Hepatic stellate cell (primary cell): ENCODE measurements around the gene C1orf216.
"Not testable (repeated sequence)": the region's sequence is repeated elsewhere in the genome, so short reads cannot be mapped to it uniquely, and the experiment has no call there.

Experiments
- DNase-seq: peaks from one replicate; pipeline ENCODE4 v3.0.0; 2011; ENCODE audit warnings: low spot score

C1orf216 gene, protein sequence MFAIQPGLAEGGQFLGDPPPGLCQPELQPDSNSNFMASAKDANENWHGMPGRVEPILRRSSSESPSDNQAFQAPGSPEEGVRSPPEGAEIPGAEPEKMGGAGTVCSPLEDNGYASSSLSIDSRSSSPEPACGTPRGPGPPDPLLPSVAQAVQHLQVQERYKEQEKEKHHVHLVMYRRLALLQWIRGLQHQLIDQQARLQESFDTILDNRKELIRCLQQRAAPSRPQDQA

DNA sequence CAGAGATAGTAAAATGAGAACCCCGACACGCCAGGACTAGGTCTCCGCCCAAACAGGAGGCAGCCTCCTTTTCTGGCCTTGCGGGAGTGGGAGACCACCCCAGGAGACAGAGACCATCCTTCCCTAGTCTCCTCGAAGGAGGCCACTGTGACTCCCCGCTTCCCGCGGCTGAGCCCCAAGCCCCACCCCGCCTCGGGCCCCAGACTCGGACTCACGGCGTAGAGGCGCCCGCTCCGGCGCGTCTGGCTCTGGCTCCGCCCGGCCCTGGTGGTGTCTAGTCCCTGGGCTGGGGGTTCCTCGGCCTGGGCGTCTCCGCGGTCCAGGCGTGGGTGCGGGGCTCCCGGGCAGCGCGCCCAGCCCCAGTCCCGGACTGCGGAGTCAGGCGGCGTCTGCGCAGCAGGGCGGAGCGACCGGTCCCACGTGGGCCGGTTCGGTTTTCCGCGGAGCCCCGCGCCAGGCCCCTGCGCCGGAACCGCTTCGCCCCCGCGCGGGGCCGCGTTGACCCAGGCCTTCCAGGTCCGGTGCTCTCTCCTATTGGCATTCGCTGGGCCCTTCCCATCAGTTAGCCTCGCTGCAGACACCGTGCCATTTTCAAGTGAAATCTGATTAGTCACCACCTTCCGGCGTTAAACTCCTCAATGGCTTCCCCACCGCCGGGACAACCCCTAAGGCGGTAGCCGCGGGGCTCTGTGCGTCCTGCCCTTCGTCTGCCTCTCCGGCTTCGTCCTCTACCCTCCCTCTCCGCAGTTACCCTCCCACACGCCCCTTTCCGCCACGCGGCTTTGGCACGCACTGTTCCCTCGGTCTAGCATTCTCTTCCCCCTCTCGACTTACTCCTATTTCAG is at the start of gene C1orf216:
TSS of gene C1orf216 (minus strand) at position 393 of the 845 bp plus-strand sequence. CDS start 2,563 bp downstream, outside the sequence.
- peak; percentile 80 for DNase-seq

DNA sequence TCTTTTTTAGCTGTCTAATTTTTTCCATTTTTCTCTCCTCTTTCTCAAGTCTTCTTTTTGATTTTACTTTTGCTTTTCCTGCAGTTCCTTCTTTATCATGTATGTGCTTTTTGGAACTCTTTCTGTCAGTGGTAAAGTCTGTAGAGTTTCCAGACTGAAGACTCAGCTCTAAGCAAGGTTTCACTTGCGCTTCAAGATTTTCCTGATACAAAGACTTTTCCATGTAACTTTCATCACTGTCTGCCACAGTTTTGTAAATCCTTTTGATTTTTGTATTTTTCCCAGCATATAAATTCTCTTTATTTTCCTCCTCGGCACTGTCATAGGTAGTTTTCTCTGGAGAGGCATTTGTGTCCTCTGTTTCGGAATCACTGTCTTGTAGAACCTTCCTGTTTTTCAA is 45.6 kb upstream of the C1orf216 start:
- DNase-seq, result no peak

DNA sequence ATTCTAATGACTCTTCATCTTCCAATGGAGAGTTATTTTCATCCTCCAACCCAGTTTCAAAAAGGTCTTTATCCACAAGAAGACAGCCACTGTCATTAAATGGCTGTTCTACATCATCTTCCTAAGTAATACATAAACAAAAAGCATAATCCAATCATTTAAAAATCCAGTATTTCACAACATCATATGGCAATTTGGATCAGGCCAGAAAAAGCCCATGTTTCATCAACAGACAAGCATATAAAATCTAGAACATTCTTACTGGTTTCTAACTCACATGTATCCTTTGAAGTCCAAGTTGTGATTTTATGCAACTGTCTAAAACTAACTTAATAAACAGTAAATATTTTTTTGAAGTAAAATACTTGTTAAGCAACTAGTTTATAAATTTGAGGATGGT is 44.5 kb upstream of the C1orf216 start:
- no peak for DNase-seq

DNA sequence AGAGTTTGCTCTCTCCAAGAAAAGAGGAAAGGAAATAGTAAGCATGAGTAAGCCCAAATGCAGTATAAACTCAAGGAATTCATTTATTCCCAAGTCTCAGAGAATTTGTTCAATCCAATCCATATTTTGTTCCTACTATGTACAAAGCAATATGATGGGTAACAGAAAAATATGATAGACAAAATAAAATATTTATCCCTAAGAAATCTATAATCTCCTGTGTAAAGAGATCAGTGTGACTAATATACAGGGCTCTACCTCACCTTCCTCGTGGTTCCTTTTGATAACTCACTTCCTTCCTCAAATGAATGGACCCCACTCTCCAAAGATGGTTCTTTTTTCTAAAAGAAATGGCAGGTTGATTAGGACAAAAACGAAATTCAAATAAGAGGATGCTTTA is 43.5 kb upstream of the C1orf216 start:
- DNase-seq, result no peak

DNA sequence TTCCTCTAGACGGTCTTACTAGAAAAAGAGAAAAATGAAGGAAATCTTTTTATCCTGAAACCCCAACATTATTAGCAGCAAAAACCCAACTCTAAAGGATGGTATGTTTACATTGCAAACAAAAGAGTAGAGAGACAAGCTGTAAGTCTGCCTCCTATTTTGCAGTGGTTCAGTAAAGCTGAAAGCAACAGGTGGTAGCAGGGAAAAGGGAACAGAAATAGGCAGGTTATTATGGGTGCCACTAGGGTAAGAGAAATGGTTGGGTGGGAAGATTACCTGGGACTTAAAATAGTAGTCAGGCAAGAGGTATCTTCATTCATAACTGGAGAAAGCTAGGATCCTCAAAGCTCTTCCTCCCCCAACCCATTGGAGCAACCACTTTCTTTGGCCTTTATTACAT is 37.4 kb upstream of the C1orf216 start:
- no peak for DNase-seq

DNA sequence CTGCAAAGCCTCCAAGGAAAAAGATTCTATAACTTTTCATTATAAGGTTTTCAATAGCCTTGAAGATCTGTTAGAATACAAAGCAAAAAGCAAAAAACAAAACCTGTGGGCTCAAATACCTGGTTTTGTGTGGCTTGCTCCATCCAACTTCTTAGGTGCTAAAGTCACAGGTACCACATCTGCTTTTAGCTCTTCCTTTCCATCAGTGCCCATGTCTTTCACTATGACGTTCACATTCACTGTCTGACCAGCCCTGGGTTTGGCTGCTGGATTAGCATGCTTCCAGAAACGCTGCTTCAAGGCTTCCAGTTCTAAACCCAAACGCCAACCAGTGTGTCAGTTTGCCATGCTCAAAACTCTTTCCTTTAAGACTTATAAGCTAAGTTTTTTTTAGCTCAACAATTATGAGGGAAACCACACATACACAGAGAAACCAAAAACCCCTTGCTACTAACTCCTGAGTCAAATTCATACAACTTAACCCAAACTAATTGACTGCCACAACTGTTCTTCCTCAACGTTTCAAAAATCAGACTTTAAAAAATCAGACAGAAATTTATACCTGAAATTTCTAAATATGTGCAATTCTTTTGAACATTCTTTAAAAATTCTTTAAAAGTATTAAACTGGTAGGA is 35.1 kb upstream of the C1orf216 start:
- no peak for DNase-seq

DNA sequence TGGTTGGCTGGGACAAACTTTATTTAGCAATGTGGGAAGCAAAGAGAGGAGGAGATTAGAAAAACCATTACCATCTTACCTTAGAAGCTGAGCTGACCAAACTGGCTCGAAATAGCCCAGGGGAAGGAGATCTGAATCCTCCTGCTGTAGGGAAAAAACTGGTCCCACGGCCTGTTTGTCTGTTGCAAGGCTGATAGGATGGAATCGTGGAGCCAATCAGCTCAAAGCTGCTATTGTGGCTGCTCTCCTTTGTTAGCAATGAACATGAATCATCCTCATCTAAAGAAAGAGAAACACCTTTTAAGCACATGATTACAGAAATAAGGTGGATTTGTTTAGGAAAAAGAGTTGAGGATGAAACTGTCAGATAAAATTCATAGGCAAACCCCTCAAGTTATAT is 29.6 kb upstream of the C1orf216 start:
- DNase-seq, result no peak

DNA sequence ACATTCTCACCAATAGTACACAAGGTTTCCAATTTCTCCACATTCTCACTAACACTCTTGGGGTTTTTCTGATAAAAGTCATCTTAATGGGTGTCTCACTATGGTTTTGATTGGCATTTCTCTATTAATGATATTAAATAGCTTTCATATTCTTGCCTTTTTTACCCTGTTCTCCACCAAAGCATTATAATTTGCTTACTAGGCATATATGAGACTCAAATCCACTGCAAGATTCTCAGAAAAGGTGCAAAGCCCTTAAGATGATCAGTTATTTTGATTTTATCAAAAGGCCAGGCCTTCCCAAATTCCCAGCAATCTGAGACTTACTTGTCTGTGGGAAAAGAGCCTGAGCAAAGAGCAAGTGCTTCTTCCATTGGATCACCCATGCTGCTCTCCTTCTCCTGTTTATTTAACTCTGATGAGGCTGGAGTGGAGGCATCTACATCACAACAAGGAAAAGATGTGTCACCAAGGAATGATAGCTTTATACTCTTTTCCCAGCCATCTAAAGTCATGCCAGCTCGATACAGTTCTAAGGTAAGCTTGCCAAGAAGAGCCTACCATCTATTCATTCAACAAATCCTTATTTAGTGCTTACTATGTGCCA is 26.5 kb upstream of the C1orf216 start:
- DNase-seq, result peak; percentile 36

DNA sequence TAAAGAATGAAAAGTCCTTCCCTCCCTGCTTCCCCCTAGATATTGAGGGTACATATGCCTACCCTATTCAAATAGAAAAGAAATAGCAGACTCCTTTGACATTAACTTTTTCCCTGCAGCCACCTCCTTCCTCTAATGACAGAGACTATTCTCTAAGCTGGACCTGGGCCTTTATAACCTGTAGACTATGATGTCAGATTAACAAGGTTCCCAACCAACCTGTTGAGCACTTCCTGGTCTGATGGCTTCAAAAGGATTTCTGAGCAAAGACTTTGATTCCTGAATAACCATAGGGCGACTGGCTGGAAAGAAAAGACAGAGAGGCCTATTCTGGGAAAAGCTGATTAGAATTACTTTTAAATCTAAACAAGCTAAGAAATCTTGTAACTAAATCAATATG is 18.4 kb upstream of the C1orf216 start:
- no peak for DNase-seq

DNA sequence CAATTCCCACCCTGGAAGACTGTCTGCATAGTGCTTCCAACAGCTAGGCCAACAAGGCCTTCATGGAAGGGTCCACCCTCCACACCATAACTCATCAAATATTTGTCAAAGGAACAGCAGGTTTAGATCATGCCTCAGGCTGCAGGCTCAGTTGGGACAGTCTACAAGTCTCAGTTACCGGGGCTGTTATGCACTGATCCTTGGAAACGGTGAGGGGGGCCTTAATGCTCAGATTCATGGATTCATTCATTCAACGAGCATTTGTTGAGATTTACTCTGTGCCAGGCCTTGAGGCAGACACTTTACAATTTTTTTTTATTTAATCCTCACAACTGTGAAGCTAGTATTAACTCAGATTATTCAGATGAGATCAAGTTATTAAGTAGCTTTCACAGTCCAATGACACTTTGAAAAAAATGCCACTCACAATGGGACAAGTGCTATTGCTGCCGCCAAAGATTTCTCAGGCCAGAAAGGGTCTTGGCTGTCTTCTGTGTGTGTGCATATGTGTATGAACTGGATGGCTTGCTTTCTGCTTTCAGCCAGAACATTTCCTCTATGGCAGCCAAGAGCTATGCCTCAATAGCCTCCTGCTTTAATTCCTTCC is 8.9 kb upstream of the C1orf216 start:
- no peak for DNase-seq

DNA sequence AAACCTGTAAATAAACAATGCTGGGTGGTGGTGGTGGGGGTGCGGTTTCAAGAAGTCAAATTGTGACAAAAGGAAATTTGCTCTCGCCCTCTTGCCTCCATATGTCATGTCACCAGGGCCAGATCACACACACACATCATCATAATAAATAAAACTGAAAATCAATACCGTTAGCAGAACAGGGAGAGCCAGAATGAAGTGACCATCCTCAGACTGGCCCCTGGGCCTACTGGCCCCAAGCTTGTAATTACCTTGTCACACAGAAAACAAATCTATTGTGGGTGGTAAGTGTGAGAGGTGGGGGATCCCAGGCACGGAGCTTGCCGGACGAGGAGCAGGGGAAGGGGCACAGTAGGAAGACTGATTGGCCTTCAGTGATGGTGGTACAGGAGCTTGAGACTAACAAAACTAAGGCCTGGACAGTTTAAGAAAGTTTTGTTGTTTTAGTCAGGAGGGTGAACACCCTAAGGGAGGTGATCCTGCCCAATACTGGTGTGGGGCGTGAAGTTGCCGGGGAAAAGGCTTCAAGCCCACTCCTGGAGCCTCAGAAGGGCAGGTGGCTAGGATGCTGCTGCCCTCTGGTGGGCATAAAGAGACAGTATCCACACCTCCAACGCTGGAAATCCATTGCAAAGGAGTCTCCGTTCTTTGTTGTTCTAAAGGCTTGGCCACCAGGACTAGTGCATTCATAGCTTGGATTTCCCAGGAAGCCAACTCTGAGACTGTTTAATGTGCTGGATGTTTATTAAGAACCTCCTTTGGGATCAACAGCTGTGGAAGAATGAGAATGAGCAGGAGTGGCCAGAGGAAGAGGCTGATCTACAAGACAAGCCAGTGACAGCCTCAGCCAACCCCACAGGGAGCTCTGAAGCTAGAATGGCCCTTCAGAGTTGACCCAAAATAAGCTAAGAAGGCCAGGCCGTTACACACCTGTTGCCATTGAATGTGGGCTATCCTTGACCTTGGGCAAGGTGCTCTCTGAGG is 8.1 kb upstream of the C1orf216 start:
- DNase-seq, result peak; percentile 62

DNA sequence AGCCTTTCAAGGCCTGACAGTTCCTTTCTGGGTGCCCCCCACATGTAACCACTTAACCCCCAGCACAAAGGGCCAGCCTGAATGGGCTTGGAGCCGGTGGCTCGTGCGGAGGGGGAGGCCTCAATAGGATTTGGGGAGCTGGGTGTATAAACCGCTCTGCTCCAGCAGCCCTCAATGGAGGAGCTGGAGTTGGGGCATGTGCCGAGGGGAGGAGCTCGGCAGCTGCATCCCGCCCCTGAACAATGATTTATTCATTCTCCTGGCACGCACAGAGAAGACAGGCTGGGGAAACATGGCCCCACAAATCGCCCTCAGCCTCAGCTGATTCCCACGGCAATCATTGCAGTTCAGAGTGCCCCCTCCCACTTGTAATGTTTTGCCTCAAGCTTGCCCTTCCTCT is 6.9 kb upstream of the C1orf216 start:
- DNase-seq, result no peak

DNA sequence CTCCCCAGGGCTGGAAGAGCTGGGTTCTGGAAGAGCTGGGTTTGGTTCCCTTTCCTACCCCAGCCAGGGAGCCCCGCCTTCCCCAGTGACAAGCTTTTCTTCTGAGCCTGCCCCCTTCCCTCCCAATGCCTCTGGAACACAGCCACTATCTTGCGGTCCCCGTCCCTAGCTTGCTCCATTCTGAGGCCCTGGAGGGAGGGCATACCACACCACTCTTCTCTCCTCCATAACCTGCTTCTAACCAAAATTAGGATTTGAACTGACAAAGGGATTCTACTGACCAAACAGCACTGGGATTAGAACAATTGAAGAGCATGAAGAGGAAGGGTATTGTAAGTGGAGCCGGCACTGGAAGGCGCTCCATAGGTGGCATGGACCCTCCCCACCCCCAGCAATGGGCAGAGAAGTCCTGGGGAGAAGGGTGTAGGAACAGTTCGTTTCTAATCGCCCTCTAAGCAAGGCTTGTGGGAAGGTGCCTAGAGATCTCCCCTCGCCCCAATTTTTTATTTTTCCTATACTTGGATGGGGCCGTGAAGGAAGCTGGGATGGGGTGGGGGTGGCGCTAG is 690 bp downstream of the C1orf216 start:
- DNase-seq, result peak; percentile 86

DNA sequence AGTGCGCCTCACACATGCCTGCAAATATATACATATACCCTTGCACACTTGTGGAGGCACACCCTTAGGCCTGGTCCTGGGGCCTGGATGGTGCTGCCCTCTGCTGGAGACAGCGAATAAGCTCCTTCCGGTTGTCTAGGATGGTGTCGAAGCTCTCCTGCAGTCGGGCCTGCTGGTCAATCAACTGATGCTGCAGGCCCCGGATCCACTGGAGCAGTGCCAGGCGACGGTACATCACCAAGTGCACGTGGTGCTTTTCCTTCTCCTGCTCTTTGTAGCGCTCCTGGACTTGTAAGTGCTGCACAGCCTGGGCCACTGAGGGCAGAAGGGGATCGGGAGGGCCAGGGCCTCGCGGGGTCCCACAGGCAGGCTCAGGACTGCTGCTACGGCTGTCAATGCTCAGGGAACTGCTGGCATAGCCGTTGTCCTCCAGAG is 3.1 kb downstream of the C1orf216 start:
- DNase-seq, result peak; percentile 87

DNA sequence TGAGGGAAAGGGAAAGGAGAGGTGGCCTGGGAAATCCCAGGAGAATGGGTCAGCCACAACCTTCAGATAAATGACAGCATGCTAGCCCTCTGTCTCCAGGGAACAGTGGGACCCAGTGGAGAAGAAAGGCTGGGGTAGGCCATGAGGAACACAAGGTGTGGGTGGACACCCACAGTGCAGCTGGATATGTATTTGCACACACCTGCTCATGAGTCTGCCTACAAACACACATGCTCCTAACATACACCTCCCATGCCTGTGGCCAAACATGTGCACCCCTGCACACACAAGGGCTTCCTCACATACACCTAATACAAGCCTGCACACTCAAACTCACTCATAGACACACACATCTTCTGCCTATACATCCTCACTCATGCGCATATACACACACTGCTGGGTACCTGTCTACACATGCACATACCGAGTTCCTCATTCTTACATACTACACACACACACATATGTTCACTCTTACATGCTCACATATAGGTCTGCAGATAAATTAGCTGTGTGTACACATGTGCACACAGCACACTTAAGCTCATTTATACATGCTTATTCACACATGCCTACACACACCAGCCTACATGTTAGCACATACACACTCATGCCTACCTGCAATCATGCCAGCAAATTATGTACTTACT is 3.6 kb downstream of the C1orf216 start:
- no peak for DNase-seq

DNA sequence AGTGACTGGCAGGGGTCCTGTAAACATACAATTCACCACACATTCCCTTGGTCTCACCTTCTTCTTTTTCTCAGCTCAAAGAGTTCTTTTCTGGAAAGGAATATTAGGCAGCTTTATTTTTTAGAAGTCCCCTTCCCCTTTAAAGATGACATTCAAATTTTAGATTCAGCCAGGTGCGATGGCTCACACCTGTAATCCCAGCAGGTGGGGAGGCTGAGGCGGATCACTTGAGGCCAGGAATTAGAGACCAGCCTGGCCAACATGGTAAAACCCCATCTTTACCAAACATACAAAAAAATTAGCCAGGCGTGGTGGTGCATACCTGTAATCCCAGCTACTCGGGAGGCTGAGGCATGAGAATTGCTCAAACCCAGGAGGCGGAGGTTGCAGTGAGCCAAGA is 7.6 kb downstream of the C1orf216 start:
- not testable (repeated sequence) for DNase-seq

DNA sequence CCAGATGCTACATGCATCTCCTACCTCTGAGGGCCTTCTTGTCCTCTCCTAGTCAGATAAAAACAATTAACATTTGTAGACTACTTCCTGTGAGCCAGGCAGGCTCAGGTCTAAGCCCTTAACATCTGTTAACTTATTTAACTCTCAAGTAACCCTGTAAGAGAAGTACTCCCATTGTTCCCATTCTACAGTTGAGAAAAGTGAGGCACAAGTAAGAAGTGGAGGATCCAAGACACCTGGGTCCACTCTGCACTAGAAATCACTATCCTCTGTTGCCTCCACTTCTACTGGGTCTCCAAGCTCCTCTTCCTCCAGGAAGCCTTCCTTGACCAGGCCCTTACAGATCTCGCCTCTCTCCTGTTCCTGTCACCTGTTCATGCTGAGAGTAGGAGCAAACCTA is 9.7 kb downstream of the C1orf216 start:
- DNase-seq, result no peak

DNA sequence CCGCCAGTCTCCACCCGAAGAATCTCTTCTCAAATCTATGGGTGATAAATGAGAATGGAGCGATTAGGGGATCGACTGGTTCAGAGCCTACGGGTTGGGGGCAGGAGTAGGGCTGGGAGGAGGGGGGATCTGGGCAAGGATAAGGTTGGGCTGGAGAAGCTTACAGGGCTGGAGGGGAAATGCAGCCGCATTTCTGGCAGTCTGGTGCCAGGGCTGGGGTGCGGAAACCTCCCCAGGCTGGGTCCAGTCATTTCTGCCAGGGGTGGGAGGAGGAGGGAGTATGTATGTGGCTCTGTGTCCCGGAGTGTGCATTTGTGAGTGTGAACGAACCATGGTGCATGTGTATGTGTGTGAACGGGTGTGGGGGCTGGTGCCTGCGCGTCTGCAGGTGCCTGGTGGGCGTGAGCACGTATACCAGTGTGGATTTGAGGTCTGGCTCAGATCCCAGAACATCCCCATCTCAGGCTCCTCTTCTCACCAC is 10.2 kb downstream of the C1orf216 start:
- DNase-seq, result no peak

DNA sequence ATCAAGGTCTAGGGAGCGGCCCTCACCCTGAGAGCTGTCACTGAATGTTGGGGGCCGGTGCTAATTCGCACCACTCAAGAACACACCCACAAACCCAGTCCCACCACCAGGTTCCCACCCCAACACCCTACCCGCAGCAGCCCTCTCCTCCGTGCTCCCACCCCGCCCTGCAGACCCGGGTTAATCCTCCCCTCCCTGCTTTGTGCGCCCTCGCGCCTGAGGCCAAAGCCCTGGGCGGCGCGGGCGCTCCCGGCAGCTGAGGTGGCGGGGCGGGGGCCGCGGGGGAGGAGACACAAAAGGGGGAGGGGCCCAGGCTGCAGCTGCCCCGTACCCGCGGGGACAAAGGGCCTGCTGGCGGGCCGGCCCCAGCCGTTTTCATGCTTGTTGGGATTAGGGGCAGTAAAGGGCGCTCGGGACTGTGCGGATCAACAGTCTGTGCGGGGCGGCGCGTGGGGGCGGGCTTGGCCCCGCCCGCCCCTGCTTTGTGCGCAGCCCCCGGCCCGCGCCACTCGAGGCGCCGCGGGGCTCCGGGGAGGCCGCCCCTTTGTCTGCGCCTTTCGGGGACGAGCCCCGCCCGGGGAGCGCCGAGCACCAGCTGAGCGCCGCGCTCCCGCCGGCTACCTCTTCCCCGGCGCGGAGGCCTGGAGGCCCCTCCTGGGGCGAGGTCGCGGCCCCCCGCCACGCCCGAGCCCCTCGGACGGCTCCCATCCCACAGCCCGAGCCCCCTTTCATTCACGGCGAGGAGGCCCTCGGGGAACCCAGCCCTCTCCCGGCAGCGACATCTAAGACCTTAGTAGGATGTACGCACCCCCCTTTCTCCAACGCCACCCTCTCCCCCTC is 10.9 kb downstream of the C1orf216 start:
- peak; percentile 36 for DNase-seq
